GM12878 (cell line): Measurements from ENCODE around the gene NPAS1.

Experiments
- CTCF ChIP-seq, 3 experiments: IDR thresholded peaks in 2 of 3; conservative IDR thresholded peaks in 1 of 3; 2 replicates each; pipeline ENCODE4 v1.5.1; 2011; ENCODE audit warnings: low read depth in 3 of 3, low read length in 3 of 3, mild to moderate bottlenecking in 3 of 3, control low read depth in 2 of 3, moderate library complexity in 2 of 3, inconsistent platforms in 1 of 3, mixed read lengths in 1 of 3; ENCODE audit not compliant: control insufficient read depth in 2 of 3, insufficient read depth in 1 of 3; ENCODE audit errors: extremely low read depth in 1 of 3
- TCF7 ChIP-seq: IDR thresholded peaks from 2 replicates; pipeline ENCODE4 v1.6.1; 2014; ENCODE audit warnings: antibody characterized with exemption, borderline replicate concordance

GRCh38 chr19:46979126-46980105 is 40.2 kb upstream of the NPAS1 start:
- TF ChIP-seq TCF7 (no peak), CTCF (IDR thresholded peaks at IDR 0.05 in 2 of 3, conservative IDR thresholded peaks at IDR 0.05 in 1 of 3; ENCODE audit: control insufficient read depth in 2 of 3, extremely low read depth in 1 of 3, insufficient read depth in 1 of 3, low read depth in 3 of 3, low read length in 3 of 3) (no peak)
